PC-3 (cell line): ENCODE data around the gene KDF1. TPM values are rescaled to one million over a fixed set of nuclear protein-coding genes. Genes with fewer than 3 reads are reported as not detected.

Source experiments
- ATAC-seq: fragments of 200-7000 bp; cut with Tn5 transposase; 2 replicates; pipeline ENCODE4 v1.9.1; 2020; ENCODE audit warnings: mild to moderate bottlenecking, moderate library complexity
- BruUV-seq: library from RNA; stranded (reverse); fragments of 400-500 nt; replicated peaks from 2 replicates; lab custom pipeline; 2021; lab: Mats Ljungman, UMichigan
- CTCF ChIA-PET: fragments of 300-600 bp; sonication (Branson Sonifier 250); formaldehyde crosslinking; loops from one replicate; lab custom pipeline; 2022; ENCODE audit warnings: antibody characterized with exemption; lab: Charles Lee
- POLR2A ChIA-PET: fragments of 300-600 bp; sonication (Branson Sonifier 250); formaldehyde crosslinking; loops from one replicate; lab custom pipeline; 2022; ENCODE audit warnings: antibody characterized with exemption; ENCODE audit not compliant: unreplicated experiment; lab: Charles Lee
- DNase-seq: peaks from one replicate; pipeline ENCODE4 v3.0.0-alpha.2; 2015
- H2AFZ ChIP-seq: fragments of 300-600 bp; sonication (generic); 2 replicates; pipeline ENCODE4 v1.6.0; 2016; ENCODE audit warnings: antibody characterized with exemption, low read length
- H3F3A ChIP-seq: fragments of 300-600 bp; sonication (generic); one replicate; pipeline ENCODE4 v1.6.0; 2017; ENCODE audit warnings: antibody characterized with exemption, low read length, control low read depth, mild to moderate bottlenecking; ENCODE audit not compliant: unreplicated experiment
- H3K27ac ChIP-seq: fragments of 300-600 bp; sonication (generic); 2 replicates; pipeline ENCODE4 v1.5.1; 2016; ENCODE audit warnings: mild to moderate bottlenecking, low read length
- H3K27me3 ChIP-seq: fragments of 300-600 bp; sonication (generic); 2 replicates; pipeline ENCODE4 v1.6.1; 2016; ENCODE audit warnings: low read length, mixed read lengths
- H3K36me3 ChIP-seq: fragments of 300-600 bp; sonication (generic); 2 replicates; pipeline ENCODE4 v1.6.1; 2016; ENCODE audit warnings: low read depth, mixed run types, low read length, mixed read lengths
- H3K4me1 ChIP-seq: fragments of 300-600 bp; sonication (generic); 2 replicates; pipeline ENCODE4 v1.5.1; 2016; ENCODE audit warnings: low read length; ENCODE audit not compliant: insufficient read depth
- H3K4me2 ChIP-seq: fragments of 300-600 bp; sonication (generic); 2 replicates; pipeline ENCODE4 v1.6.0; 2016; ENCODE audit warnings: low read length
- H3K4me3 ChIP-seq: fragments of 300-600 bp; sonication (generic); 2 replicates; pipeline ENCODE4 v1.5.1; 2016; ENCODE audit warnings: mild to moderate bottlenecking, low read length, mixed read lengths
- H3K79me2 ChIP-seq: fragments of 300-600 bp; sonication (generic); 2 replicates; pipeline ENCODE4 v1.6.1; 2017; ENCODE audit warnings: low read length, mixed read lengths
- H3K9ac ChIP-seq: fragments of 300-600 bp; sonication (generic); 2 replicates; pipeline ENCODE4 v1.6.0; 2016; ENCODE audit warnings: mild to moderate bottlenecking, low read length
- H3K9me2 ChIP-seq: fragments of 300-600 bp; sonication (generic); replicated peaks from 2 replicates; pipeline ENCODE4 v1.6.1; 2016; ENCODE audit warnings: mixed run types, low read length, mixed read lengths
- H3K9me3 ChIP-seq: fragments of 300-600 bp; sonication (generic); 2 replicates; pipeline ENCODE4 v1.6.1; 2016; ENCODE audit warnings: low read length, mixed read lengths
- H4K20me1 ChIP-seq: fragments of 300-600 bp; sonication (generic); 2 replicates; pipeline ENCODE4 v1.6.1; 2016; ENCODE audit warnings: low read length, mixed read lengths
- EZH2 ChIP-seq: fragments of 300-600 bp; sonication (generic); IDR thresholded peaks from one replicate; pipeline ENCODE4 v1.6.1; 2017; ENCODE audit warnings: antibody characterized with exemption, mild to moderate bottlenecking, low read length; ENCODE audit not compliant: unreplicated experiment
- EZH2phosphoT487 ChIP-seq: fragments of 300-600 bp; sonication (generic); IDR thresholded peaks from 2 replicates; pipeline ENCODE4 v1.6.1; 2018; ENCODE audit warnings: mild to moderate bottlenecking, antibody characterized with exemption, low read length, borderline replicate concordance
- intact Hi-C: fragments of 100-400 bp; cut with micrococcal nuclease; formaldehyde crosslinking; loops from 2 replicates; pipeline ENCODE4 v1.9.0; 2023
- total RNA-seq: library from RNA; depleted of rRNA; stranded (reverse); fragments of >200 nt; gene quantifications from 2 replicates; pipeline ENCODE4 v1.2.3, GENCODE V29; 2014
- TF ChIP-seq, protein P1 (sequence below): fragments of 300-600 bp; sonication (generic); conservative IDR thresholded peaks from 2 replicates; pipeline ENCODE4 v1.5.1; 2017; ENCODE audit warnings: antibody characterized with exemption, low read depth, mild to moderate bottlenecking, low read length

The KDF1 gene
- total RNA-seq, 1 experiment from 2014 or later, result 22.9 TPM

DNA sequence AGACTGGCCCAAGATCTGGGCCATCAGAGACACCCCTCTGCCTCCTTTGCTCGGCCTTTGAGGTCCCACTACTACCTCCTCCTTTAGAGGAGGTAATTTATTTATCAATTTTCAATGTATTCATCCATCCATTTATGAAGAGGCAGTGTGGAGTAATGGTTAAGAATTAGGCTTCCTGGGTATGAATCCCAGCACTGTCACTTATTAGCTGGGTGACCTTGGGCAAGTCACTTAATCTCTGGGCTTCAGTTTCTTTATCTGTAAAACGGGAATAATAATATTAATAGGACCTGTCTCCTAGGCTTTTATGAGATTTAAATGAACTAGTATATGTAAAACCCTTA, 48.1 kb downstream of the KDF1 start:
- Histone ChIP-seq H3K79me2 (no peaks in the 10 kb centered on the region), H3K27me3 (no peaks in the 10 kb centered on the region), H3F3A (peaks cover 2% of the 10 kb centered on the region), H3K9me3 (no peaks in the 10 kb centered on the region), H3K4me3 (no peak overlapping the region), H3K36me3 (no peaks in the 10 kb centered on the region), H4K20me1 (no peaks in the 10 kb centered on the region), H2AFZ (no peak overlapping the region), H3K27ac (no peak overlapping the region), H3K9me2 (no peaks in the 10 kb centered on the region), H3K4me1 (peaks cover 11% of the 10 kb centered on the region), H3K4me2 (no peak overlapping the region), H3K9ac (no peak overlapping the region)
- no TSS peak for BruUV-seq
- intact Hi-C loops, result no loop called here
- ChIA-PET CTCF (no interaction called here), POLR2A (no interaction called here)
- DNase-seq (no peak), ATAC-seq (no peak)
- TF ChIP-seq, protein P1, sequence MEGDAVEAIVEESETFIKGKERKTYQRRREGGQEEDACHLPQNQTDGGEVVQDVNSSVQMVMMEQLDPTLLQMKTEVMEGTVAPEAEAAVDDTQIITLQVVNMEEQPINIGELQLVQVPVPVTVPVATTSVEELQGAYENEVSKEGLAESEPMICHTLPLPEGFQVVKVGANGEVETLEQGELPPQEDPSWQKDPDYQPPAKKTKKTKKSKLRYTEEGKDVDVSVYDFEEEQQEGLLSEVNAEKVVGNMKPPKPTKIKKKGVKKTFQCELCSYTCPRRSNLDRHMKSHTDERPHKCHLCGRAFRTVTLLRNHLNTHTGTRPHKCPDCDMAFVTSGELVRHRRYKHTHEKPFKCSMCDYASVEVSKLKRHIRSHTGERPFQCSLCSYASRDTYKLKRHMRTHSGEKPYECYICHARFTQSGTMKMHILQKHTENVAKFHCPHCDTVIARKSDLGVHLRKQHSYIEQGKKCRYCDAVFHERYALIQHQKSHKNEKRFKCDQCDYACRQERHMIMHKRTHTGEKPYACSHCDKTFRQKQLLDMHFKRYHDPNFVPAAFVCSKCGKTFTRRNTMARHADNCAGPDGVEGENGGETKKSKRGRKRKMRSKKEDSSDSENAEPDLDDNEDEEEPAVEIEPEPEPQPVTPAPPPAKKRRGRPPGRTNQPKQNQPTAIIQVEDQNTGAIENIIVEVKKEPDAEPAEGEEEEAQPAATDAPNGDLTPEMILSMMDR, result no peak
- TF ChIP-seq EZH2phosphoT487 (no peak), EZH2 (no peak)

DNA sequence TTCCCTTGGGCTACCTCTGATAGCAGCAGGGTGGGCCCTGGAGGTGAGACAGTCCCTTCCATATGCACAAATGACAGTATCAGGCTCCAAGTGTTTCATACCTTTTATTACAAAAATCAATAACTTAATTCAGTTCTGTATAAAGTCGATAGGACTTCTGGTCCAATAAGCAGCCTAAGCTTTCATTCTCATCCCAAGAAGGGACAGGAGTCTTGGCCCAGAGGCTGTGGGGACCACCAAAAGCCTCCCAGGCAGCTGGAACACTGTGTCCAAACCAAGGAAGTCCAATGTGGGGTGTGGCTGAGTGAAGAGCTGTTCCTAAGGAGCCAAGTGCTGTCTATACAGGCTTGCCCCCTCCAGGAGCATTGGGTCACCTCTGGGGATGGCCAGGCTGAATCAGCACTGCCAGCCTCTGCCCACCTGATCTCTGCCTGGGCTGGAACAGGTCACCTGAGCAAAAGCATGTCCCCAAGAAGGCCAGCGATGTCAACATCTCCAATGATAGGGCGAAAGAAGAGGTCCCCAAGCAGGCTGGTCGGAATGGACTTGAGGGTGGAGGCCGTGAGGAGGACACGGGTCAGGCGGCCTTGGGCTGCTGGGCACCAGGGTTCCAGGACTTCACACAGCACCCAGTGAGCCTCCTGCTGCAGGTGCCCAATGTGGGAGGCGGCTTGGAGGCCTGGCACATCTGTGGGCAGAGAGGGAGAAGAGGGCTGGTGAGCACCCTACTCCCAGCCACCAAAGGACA, 48.7 kb downstream of the KDF1 start:
- ChIA-PET CTCF (no interaction called here), POLR2A (no interaction called here)
- Histone ChIP-seq H3K9ac (no peak overlapping the region), H2AFZ (no peak overlapping the region), H4K20me1 (no peaks in the 10 kb centered on the region), H3K4me3 (no peak overlapping the region), H3K27ac (no peak overlapping the region), H3K79me2 (no peaks in the 10 kb centered on the region), H3F3A (peaks cover 5% of the 10 kb centered on the region), H3K9me2 (no peaks in the 10 kb centered on the region), H3K4me1 (peaks cover 15% of the 10 kb centered on the region), H3K4me2 (no peak overlapping the region), H3K27me3 (no peaks in the 10 kb centered on the region), H3K9me3 (no peaks in the 10 kb centered on the region), H3K36me3 (no peaks in the 10 kb centered on the region)
- intact Hi-C loops, result no loop called here
- DNase-seq (no peak), ATAC-seq (no peak)
- TF ChIP-seq EZH2phosphoT487, result no peak
- TF ChIP-seq, protein P1, result no peak
- no peak for TF ChIP-seq EZH2
- BruUV-seq, result no TSS peak
